GM20000 (cell line): ENCODE measurements around the gene ASPN.

ENCODE experiments used
- DNase-seq: peaks from one replicate; pipeline ENCODE4 v3.0.0; 2012; ENCODE audit warnings: low spot score
- CTCF ChIP-seq: IDR thresholded peaks from 2 replicates; pipeline ENCODE4 v1.5.1; 2012; ENCODE audit warnings: mild to moderate bottlenecking, control low read depth; ENCODE audit errors: extremely low read depth, missing control alignments

Gene ASPN

DNA sequence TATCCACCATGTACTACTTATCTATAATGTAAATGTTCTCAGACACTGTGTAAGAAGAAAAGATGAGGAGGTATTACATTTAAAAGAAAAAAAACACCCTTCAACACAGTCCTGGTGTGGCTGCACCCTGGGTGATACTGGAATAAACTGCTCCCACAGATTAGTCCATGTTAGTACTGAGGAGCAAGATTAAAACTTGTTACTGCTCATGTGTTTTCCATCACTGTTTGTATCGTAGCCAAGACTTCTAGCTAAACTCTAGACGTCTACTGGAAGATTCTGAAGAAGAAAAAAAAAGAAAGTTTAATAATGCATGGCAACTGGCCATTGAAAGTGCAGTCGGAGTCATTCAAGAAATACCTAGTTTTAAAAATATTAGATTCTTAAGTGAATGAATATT lies at the start of gene ASPN:
Gene ASPN, minus strand, starts transcription at position 178 of the 400 bp plus-strand sequence.
- TF ChIP-seq CTCF = no peak
- no peak for DNase-seq

- TF ChIP-seq CTCF = no peak
- DNase-seq = no peak
Observed at GRCh38 chr9:92530893-92531292, 48.6 kb upstream of the ASPN start.

- TF ChIP-seq CTCF = no peak
- DNase-seq = no peak
Observed at GRCh38 chr9:92529124-92529523, 46.8 kb upstream of the ASPN start.

GRCh38 chr9:92528522-92528849 lies 46.2 kb upstream of the ASPN start:
- no peak for DNase-seq
- TF ChIP-seq CTCF = no peak

- DNase-seq = no peak
- no peak for TF ChIP-seq CTCF
Observed at GRCh38 chr9:92527832-92528521, 45.7 kb upstream of the ASPN start.

DNA sequence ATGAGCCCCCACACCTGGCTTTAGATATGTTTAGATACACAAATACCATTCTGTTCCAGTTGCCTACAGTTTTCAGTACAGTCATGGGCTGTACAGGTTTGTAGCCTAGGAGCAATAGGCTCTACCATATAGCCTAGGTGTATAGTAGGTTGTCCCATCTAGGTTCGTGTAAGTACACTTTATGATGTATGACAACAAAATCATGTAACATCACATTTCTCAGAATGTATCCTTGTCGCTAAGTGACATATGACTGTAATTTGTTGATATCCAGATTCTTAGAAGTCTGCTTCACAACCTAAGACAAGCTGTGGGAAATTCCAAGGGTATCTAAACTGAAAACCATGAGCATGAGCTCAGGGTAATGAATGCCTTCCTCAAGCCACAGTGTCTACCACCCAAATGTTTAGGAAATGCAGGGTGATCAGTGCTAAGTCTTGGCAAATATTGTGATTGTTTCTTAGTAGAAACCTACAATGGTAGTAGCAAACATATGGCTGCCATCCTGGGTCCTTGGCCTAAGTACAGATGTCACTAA lies 45.1 kb upstream of the ASPN start:
- DNase-seq = no peak
- no peak for TF ChIP-seq CTCF

DNA sequence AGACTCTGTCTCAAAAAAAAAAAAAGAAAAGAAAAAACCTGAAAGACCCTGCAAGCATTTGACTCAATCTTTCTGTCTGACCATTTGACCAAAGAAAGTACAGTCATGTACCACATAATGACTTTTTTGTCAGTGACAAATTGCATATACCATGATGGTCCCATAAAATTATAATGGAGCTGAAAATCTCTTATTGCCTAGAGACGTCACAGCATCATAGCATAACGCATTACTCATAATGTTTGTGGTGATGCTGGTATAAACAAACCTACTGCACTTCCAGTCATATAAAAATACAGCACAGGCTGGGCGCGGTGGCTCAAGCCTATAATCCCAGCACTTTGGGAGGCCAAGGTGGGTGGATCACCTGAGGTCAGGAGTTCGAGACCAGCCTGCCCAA lies 43.0 kb upstream of the ASPN start:
- no peak for DNase-seq

More for the DNA sequence above, 43.0 kb upstream of the ASPN start:
- no peak for TF ChIP-seq CTCF
